ENCODE results near the gene MECP2.
A peak's percentile ranks its signal among the peaks of the same experiment; 100 is the strongest.

MECP2 gene

GRCh38 chrX:154030715-154031305, 66.7 kb downstream of the MECP2 start:
- no peak for DNase-seq

GRCh38 chrX:154030266-154030665, 67.3 kb downstream of the MECP2 start:
- DNase-seq: no peak

GRCh38 chrX:154029439-154029838, 68.1 kb downstream of the MECP2 start:
- DNase-seq: no peak

- DNase-seq: no peak
These were observed 68.9 kb downstream of the MECP2 start for GRCh38 chrX:154028502-154029184.

- DNase-seq: peak; percentile 16
These were observed 69.5 kb downstream of the MECP2 start for GRCh38 chrX:154027986-154028385.

GRCh38 chrX:154027022-154027402, 70.5 kb downstream of the MECP2 start:
- DNase-seq: no peak

GRCh38 chrX:154026136-154027021, 71.1 kb downstream of the MECP2 start:
- no peak for DNase-seq

GRCh38 chrX:154025230-154025629, 72.3 kb downstream of the MECP2 start:
- DNase-seq: no peak

- DNase-seq: no peak
These were observed 73.2 kb downstream of the MECP2 start for GRCh38 chrX:154024271-154024670.

GRCh38 chrX:154023276-154024000, 74.1 kb downstream of the MECP2 start:
- DNase-seq: no peak

GRCh38 chrX:154022108-154022507, 75.4 kb downstream of the MECP2 start:
- no peak for DNase-seq

- peak; percentile 62 for DNase-seq
These were observed 76.3 kb downstream of the MECP2 start for GRCh38 chrX:154021131-154021611.

GRCh38 chrX:154020536-154021115, 76.9 kb downstream of the MECP2 start:
- DNase-seq: peak; percentile 62

GRCh38 chrX:154019633-154020528, 77.6 kb downstream of the MECP2 start, which contains the start of gene IRAK1:
IRAK1 (minus strand) TSS chrX:154019902; CDS start chrX:154019812, 90 bp downstream.
- DNase-seq: peak; percentile 83

- DNase-seq: no peak
These were observed 78.4 kb downstream of the MECP2 start for GRCh38 chrX:154019061-154019621.

GRCh38 chrX:154018518-154019060, 78.9 kb downstream of the MECP2 start:
- DNase-seq: no peak

GRCh38 chrX:154017766-154018517, 79.6 kb downstream of the MECP2 start:
- DNase-seq: no peak

- no peak for DNase-seq
These were observed 81.0 kb downstream of the MECP2 start for GRCh38 chrX:154016366-154017076.

GRCh38 chrX:154015581-154016264, 81.8 kb downstream of the MECP2 start:
- no peak for DNase-seq

Measured in suppressor macrophage treated with lipopolysaccharide for 4 hours (primary cell).